NCI-H146 treated with DMSO at 0.1 percent for 48 hours (cell line): ENCODE results near the gene GINS3.
A peak's percentile ranks its signal among the peaks of the same experiment; 100 is the strongest.

Experiments used
- DNase-seq: peaks from one replicate; lab custom pipeline; 2025; ENCODE audit not compliant: unreplicated experiment; lab: John Stamatoyannopoulos, UW

Gene GINS3

DNA sequence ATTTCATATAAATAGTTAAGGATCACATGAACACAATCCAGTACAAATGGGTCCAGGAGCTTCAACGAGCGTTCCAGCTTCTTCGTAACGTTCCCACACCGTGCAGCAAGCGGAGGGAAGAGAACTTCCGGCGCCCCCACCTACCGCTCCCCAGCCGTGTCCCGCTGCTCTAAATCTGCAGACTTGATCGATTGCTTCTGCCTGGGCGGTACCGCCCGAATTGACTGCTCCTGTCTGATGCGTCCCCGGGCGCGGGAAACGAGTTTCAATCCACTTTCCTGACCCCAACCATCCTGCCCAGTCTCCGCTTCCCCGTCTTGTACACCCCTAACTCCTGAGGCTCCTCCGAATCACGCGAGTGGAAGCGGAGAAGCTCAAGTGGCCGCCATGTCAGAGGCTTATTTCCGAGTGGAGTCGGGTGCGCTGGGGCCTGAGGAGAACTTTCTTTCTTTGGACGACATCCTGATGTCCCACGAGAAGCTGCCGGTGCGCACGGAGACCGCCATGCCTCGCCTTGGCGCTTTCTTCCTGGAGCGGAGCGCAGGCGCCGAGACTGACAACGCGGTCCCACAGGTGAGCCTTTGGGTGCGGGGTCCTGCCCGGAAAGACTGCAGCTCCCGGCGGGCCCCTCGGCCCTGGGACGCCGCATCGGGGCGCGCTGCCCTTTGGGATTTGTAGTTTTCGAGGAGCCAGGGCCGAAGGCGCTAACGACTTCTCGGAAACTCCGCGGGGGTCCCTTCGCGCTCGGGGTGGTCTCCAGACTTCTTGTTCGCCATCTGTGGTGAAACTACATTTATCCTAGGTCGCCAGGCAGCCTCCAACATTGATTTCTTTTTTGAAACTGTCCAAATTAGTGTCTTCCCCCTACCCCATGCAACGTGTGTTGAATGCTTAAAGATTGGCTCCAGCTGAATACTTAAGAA lies at the start of gene GINS3:
TSS of gene GINS3 (plus strand) at position 257 of the 923 bp plus-strand sequence. CDS start at position 388, 131 bp downstream.
- DNase-seq: peak; percentile 33

DNA sequence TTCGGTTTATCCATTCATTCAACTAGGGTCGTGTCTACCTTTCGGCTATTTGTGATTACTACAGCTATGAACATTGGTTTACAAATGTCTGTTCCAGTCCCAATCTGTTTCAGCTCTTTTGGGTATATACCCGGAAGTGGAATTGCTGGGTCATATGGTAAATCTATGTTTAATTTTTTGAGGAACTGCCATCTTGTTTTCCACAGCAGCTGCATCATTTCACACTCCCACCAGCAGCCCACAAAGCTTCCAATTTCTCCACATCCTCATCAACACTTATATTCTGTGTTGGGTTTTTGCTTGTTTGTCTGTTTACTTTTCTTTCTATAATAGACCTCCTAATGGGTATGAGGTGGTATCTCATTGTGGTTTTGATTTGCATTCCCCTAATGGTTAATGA lies 48.7 kb upstream of the GINS3 start:
- DNase-seq: no peak

DNA sequence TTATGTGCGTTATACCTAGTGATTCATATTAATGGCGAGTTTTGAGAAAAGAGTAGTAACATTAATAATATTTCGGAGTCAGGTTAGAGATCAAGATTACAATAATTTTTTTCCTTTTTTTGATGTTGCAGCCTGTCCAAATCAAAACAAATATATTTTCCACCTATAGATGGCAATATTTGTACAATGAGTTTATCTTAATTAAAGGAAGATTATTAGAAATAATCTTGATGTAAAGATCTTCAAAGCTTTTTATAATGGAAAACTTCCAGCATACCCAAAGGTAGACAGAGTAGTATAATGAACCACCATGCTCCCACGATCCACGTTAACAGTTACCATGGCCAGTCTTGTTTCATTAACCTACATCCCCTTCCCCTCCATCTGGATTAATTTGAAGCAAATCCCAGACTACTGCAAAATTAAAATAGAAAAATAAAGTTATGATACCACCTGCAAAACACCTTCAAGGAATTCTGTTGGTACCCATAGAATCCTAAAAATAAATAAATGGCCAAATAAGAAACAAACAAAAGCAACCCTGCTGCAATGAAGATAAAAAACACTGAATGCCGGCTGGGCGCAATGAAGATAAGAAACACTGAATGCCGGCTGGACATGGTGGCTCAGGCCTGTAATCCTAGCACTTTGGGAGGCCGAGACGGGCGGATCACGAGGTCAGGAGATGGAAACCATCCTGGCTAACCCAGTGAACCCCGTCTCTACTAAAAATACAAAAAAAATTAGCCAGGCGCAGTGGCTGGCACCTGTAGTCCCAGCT lies 46.5 kb upstream of the GINS3 start:
- DNase-seq: no peak

DNA sequence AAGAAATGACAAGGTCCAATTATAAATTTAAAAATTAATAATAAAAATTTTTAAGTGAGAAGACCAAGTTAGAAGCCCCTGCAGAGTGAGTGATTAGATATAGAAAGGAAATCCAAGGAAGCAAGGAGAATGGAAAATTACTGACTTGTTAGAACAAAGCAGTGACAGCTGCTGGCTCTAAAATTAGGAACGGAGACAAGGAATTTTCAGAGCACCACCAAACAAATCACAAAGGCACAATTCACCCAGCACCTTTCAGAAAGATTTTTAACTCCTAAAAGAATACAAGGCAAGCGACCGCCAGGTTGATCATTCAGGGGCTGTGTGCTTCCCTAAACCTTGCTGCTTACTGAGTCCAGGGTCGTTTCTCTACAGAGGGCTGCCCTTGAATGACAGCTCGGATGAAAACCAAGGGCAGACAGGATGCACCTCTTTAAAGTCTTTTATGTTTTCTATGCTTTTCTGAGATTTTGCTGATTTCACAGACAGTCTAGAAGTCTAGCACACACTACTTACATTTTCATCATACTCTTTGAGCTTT lies 45.4 kb upstream of the GINS3 start:
- DNase-seq: no peak

DNA sequence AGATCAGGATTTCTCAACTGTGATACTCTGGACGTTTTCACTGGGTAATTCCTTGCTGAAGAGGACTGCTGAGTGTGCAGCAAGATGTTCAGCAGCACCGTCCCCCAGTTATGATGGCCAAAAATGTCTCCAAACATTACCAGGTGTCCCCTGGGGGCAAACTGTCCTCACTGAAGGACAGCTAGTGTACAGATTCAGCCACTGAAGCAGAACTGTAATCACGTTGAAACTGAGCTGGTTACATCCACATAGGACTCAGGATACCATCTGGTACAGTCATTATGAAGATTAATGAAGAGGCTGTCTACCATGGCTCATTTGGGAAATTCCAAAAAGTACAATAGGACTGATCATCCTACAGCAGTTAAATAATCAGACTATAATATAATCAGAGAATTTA lies 43.3 kb upstream of the GINS3 start:
- DNase-seq: no peak

DNA sequence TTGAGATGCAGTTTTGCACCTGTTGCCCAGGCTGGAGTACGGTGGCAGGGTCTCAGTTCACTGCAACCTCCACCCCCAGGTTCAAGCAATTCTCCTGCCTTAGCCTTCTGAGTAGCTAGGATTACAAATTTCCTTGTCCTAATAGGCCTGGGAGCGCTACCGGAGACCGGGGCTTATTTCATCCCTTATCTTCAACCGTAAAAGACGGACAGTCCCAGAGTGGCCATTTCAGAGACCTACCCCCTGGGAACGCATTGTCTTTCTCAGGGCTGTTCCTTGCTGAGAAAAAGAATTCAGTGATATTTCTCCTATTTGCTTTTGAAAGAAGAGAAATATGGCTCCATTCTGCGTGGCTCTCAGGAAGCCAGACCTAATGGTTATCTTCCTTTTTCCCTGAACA lies 39.6 kb upstream of the GINS3 start:
- DNase-seq: no peak

DNA sequence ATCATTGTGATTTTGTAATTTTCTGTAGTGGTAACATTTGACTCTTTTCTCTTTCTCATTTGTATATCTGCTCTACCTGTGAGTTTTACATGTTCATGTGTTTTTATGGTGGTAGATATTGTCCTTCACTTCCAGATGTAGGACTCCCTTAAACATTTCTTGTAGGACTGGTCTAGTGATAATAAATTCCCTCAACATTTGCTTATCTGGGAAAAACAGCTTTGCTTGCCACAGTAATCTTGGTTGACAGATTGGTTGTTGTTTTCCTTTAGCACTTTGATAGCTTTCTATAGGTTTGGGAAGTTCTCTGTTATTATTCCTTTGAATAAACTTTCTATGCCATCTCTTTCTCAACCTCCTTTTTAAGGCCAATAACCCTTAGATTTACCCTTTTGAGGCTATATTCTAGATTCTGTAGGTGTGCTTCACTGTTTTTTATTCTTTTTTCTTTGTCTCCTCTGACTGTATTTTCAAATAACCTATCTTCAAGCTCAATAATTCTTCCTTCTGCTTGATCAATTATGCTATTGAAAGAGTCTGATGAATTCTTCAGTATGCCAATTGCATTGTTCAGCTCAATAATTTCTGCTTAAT lies 32.1 kb upstream of the GINS3 start:
- DNase-seq: no peak

DNA sequence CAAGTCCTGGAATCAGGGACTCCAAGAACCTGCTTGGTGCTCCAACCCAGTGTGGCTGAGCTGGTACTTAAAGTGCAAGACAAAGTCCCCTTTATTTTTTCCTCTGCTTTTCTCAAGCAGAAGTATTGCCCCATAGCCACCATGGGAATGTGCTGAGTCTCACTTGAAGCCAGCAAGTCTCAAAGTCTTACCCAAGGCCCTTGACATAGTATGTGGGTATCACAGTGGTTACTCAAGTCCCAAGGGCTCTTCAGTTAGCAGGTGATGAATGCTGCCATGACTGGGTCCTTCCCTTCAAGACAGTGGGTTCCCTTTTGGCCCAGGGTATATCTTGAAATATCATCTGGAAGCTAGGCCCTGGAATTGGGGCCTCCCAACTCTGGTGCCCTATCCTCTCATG lies 30.5 kb upstream of the GINS3 start:
- no peak for DNase-seq

DNA sequence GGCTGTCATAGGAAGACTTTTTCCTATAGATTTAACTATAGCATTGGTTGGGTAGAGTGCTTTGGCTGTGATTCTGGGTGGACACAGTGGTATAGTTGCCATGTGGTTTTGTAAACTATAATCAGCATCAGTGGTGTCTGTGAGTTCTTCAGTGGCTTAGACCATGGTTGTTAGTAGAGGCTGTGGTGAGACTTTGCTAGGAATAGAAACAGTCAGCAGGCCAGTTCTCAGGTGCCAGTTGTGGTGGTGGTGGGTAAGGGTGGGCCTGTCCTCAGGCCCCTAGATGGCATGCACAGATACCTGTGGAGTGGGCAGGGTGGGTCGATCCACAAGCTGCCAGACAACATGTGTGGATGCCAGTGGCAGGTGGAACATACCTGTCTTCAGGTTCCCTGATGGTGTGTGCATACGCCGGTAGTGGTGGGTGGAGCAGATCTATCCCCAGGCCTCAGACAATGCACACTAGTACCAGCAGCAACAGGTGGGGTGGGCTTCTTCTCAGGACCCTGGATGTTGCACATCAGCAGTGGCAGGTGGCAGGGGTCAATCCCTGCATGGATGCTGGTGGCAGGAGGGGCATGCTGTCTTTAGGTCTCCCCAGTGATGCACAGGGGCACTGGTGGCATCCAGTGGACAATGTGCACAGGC lies 28.4 kb upstream of the GINS3 start:
- DNase-seq: no peak

DNA sequence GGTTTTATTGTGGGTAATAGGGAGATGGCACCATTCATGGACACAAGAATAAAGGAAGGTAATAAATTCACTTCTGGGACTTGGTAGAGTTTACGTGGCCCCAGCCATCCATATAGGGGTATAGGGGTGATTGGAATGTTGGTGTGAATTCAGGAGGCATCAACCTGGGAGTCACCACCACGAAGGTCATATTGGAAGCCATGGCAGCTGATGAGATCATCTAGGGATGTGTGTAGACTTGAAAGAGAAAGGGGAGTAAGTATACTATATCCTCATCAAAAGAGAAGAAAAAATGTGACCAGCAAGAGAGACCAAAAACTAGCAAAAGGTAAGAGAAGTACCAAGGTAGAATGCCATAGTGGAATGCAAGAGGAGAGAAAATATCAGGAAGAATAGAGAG lies 26.6 kb upstream of the GINS3 start:
- no peak for DNase-seq

DNA sequence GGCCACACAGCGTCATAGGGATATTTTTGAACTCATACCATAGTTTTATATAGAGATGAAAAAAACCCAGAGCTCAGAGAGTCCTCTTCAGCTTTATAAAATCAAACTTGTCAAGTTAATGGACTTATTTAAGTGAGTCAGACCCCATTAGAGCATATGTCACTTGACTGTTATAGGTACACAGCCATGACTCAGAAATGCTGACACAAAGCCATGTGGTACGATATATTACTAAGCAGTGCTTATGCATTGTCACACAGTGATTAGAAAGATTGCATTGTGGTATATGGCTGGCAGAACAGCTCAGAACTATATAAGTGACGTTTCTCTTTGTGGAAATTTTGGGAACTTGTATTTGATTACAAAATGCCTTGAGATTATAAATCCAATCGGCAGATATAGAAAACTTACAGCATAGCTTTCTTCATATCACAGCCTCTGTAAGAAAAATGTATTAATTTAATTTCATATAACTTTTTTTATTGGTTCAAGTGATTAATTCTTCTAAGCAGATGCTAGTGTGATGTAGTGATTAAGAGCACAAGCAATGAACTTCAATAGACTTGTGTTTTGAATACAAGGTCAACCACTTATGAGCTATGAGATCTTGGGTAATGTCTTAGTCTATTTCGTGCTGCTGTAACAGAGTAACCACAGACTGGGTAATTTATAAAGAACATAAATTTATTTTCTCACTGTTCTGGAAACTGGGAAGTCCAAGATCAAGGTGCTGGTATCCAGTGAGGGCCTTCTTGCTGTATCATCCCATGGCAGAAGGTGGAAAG lies 25.8 kb upstream of the GINS3 start:
- no peak for DNase-seq

DNA sequence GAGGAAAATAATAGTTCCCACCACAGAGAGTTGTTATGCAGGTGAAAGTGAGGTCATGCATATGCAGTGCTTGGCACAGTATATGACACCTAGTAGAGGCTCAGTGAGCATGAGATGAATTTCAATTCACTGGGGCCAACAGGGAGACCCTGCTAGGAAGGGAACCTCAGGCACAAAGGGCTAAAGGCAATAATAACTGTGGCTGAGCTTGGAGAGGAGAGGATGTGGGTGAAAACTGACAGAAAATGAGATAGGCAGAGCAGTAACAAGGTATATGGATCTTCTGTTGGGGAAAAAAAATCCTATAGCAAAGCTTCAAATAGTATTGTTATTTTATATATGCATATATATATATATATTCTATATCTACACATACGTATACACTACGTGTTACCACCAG lies 25.0 kb upstream of the GINS3 start:
- DNase-seq: no peak

DNA sequence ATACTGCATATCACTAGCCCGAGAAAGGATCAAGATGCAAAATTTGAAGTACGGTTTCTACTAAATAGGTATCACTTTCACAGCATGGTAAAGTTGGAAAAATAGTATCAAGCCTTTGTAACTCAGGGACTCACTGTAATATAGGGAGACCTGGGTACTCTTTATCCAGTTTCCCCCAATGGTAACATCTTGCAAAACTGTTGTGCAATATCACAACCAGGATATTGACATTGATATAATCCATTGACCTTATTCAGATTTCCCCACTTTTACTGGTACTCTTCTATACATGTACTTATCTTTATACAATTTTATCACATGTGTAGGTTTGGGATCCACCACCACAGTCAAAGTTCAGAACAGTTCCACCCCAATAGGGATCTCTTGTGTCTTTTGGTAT lies 20.4 kb upstream of the GINS3 start:
- DNase-seq: no peak

DNA sequence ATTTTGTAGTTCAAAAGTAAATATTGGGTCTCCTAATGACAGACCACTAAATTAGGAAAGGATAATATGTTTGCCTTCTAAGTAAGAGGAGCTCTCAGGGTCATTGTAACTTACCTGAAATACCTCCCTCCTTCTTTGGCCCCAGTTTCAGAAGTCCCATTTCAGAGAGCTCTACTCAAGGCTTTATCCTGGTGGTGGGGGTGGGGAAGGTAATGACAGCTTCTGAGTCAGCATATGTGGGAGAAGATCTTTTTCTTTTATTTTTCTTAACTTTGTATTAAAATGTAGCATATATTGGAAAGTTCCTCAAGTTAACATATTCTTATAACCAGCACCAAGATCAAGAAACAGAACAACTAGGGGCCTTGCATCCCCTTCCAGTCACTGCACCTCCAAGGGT lies 16.9 kb upstream of the GINS3 start:
- no peak for DNase-seq

DNA sequence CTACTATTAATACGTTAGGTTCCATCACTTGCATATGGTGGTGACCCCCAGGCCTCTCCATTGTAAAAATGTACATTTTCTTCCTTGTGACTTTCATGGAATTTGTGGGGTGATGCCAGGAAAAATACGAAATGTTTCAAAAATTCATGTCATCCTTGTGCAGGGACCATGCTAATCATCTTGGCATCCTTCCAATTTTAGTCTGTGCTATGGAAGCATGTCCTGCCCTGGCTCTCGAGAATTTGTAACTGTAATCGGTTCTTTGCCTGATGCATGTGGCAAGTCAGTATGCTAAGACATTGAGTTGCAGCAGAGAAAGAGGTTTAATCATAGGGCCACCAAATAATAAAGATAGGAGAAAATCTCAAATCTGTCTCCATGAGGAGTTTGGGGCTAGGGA lies 14.3 kb upstream of the GINS3 start:
- no peak for DNase-seq

DNA sequence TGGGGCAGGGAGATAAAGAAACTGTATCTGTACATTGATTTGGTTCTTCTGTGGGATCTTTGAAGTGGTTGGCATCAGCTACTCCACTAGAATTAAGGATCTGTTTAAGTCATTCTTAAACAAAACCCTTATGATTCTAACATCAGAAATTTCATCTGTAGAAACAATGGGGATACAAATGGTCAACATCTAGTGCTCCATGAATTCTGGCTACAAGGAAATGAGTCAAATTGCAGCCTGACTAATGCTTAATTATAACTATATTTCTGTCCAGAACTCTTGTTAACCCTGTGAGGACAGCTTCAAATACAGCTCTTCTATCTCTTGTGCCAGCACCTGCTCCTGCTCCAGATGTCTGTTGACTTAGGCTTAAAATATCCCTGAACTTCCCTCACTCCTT lies 13.9 kb upstream of the GINS3 start:
- DNase-seq: no peak

DNA sequence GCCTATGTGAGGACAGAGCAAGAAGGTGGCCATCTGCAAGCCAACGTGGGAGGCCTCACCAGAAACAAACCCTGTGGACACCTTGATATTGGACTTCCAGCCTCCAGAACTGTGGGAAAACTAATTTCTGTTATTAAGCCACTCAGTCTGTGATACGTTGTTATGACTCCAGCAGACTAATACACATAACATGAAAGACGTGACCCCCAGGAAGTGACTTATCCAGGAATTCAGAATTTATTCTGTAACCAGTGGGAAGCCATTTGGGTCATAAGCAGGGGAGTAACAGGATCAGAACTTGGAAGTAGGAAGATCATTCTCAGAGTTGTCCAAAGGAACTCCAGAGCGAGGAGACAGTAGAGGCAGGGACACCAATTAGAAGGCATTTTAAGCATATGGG lies 12.5 kb upstream of the GINS3 start:
- no peak for DNase-seq

DNA sequence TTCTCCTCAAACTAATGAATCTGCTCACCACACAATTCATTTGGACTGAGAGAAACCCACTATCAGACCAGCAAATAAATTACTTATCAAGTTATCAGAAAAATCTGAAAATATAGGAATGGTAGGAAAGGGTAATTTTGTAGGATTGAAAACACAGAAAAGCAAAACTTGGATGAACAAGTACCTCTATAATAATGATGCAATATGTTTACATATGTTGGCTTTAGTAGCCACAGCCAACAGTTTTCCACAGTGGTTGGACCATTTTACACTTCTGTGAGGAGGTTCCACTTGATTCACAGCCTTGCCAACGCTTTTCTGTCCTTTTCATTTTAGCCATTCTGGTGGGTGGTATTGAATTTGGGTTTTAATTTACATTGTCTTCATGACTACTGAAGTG lies 10.6 kb upstream of the GINS3 start:
- DNase-seq: no peak

DNA sequence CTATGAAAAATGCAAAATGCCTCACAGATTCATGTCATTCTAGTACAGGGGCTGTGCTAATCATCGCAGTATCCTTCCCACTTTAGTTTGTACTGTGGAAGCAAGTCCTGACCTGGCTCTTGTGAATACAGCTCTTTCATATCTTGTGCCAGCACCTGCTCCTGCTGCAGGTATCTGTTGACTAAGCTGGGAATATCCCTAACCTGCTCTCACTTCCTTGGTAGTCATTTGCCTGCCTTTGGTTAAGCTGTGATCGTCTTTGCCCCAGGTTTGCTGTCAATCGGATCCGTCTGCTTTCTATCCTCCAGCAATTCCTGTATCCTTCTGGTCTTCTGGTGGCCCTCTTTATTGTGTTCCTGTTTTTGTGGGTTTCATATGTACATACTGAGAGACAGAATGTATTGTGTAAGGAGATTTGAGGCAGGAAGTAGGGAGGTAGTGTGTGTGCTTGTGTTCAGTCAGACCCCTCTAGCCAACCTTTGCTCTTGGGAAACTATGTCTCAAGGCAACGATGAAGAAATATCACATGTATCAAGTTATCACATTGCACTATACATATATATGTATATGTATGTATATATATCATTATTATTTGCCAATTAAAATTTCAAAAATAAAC lies 7.7 kb upstream of the GINS3 start:
- DNase-seq: no peak

DNA sequence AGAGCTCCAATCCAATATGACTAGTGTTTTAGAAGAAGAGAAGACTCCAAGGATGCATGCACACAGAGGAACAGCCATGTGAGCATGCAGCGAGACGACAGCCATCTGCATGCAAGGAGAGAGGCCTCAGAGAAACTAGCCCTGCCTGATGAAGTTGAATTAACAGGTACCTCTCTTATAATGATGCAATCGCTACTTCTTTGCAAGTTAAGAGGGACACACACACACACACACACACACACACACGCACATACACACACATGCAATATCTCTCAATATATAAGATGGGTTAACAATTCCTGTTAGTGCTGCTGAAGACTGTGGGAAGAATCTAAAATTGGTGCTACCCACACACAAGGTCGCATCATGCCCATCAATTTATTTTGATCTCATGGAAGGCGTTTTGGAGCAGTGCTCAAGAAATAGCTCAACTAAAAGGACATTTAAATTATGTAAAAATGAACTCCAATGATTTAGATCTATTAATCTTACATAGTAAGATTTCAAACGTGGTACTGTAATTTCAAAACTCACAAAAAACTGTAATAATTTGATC lies 7.0 kb upstream of the GINS3 start:
- DNase-seq: no peak
